Endothelial cell of umbilical vein (primary cell): Measurements from ENCODE around the gene ABAT. TPM values are rescaled to one million over a fixed set of nuclear protein-coding genes. Genes with fewer than 3 reads are reported as not detected.

Source experiments
- BruUV-seq: library from RNA; stranded (reverse); fragments of 400-500 nt; replicated peaks from 2 replicates; lab custom pipeline; 2021; lab: Mats Ljungman, UMichigan
- CTCF ChIA-PET: fragments of 300-600, 350-600 bp; sonication (Branson Sonifier 250); formaldehyde crosslinking; loops from one replicate; lab custom pipeline; 2021; ENCODE audit warnings: antibody characterized with exemption, inconsistent platforms; lab: Charles Lee
- POLR2A ChIA-PET: fragments of 300-600, 350-600 bp; sonication (Branson Sonifier 250); formaldehyde crosslinking; loops from one replicate; lab custom pipeline; 2021; ENCODE audit warnings: antibody characterized with exemption, inconsistent platforms; lab: Charles Lee
- DNase-seq: peaks from one replicate; pipeline ENCODE4 v3.0.0-alpha.2; 2011; ENCODE audit warnings: low read depth, low spot score
- FAIRE-seq: peaks from 2 replicates; lab custom pipeline; 2011; peaks lifted over from hg19 to GRCh38; lab: Jason Lieb, UNC
- H2AFZ ChIP-seq: 2 replicates; pipeline ENCODE4 v1.6.0; 2012; ENCODE audit warnings: low read depth, low read length, control low read depth, inconsistent platforms
- H3K27ac ChIP-seq: 2 replicates; pipeline ENCODE4 v1.5.1; 2011; ENCODE audit warnings: low read depth, mild to moderate bottlenecking, control low read depth, low read length, moderate library complexity; ENCODE audit not compliant: insufficient read depth
- H3K27me3 ChIP-seq, 2 experiments: 2 replicates each; pipeline versions ENCODE4 v1.6.0 to v1.6.1; 2011; ENCODE audit warnings: low read length in 2 of 2, mixed read lengths in 1 of 2; ENCODE audit not compliant: control insufficient read depth in 2 of 2, insufficient read depth in 2 of 2
- H3K36me3 ChIP-seq, 2 experiments: 2 replicates in 1 of 2; 3 replicates in 1 of 2; pipeline ENCODE4 v1.5.1; 2011; ENCODE audit warnings: low read length in 2 of 2, mild to moderate bottlenecking in 1 of 2, moderate library complexity in 1 of 2; ENCODE audit not compliant: control insufficient read depth in 2 of 2, insufficient read depth in 2 of 2; ENCODE audit errors: extremely low read depth in 1 of 2
- H3K4me1 ChIP-seq: 3 replicates; pipeline ENCODE4 v1.5.1; 2011; ENCODE audit warnings: mild to moderate bottlenecking, low read length; ENCODE audit not compliant: control insufficient read depth, insufficient read depth; ENCODE audit errors: extremely low read depth
- H3K4me2 ChIP-seq: 2 replicates; pipeline ENCODE4 v1.6.1; 2011; ENCODE audit warnings: low read length, control low read depth, mixed read lengths; ENCODE audit not compliant: insufficient read depth
- H3K4me3 ChIP-seq, 3 experiments: fragments of 200-600 bp in 1 of 3; sonication (generic), shearing (Covaris generic) in 1 of 3; replicated peaks in 1 of 3; 2 replicates each; pipeline ENCODE4 v1.5.1; 2011 to 2016; ENCODE audit warnings: control low read depth in 3 of 3, low read length in 3 of 3, mild to moderate bottlenecking in 2 of 3, inconsistent platforms in 1 of 3, low read depth in 1 of 3, moderate library complexity in 1 of 3; ENCODE audit not compliant: insufficient read depth in 1 of 3
- H3K79me2 ChIP-seq: 2 replicates; pipeline ENCODE4 v1.6.0; 2012; ENCODE audit warnings: low read length, inconsistent platforms; ENCODE audit not compliant: control insufficient read depth, insufficient read depth
- H3K9ac ChIP-seq: replicated peaks from 2 replicates; pipeline ENCODE3; 2011; ENCODE audit warnings: low read length, control low read depth; ENCODE audit not compliant: insufficient read depth; ENCODE audit errors: extremely low read depth
- H3K9me1 ChIP-seq: replicated peaks from 3 replicates; pipeline ENCODE4 v1.6.0; 2011; ENCODE audit warnings: mild to moderate bottlenecking, low read length; ENCODE audit not compliant: control insufficient read depth, insufficient read depth; ENCODE audit errors: extremely low read depth
- H3K9me3 ChIP-seq: replicated peaks from 2 replicates; pipeline ENCODE4 v1.5.1; 2012; ENCODE audit warnings: low read length, inconsistent platforms; ENCODE audit not compliant: control insufficient read depth, insufficient read depth
- H4K20me1 ChIP-seq: replicated peaks from 2 replicates; pipeline ENCODE3; 2011; ENCODE audit warnings: mild to moderate bottlenecking, low read length; ENCODE audit not compliant: control insufficient read depth, insufficient read depth; ENCODE audit errors: extremely low read depth
- CTCF ChIP-seq, 2 donors: IDR thresholded peaks; 1 replicate in 1 of 2; 2 replicates in 1 of 2; pipeline ENCODE4 v1.5.1; 2011; ENCODE audit warnings: low read length in 2 of 2, mild to moderate bottlenecking in 2 of 2, moderate library complexity in 2 of 2, control low read depth in 1 of 2, inconsistent platforms in 1 of 2, low read depth in 1 of 2; ENCODE audit not compliant: insufficient read depth in 1 of 2; ENCODE audit errors: extremely low read depth in 1 of 2
- EZH2 ChIP-seq: IDR thresholded peaks from 2 replicates; pipeline ENCODE4 v1.6.1; 2012; ENCODE audit warnings: borderline replicate concordance, low read depth, mild to moderate bottlenecking, moderate library complexity, low read length, inconsistent platforms; ENCODE audit not compliant: severe bottlenecking
- FOS ChIP-seq: IDR thresholded peaks from 2 replicates; pipeline ENCODE4 v1.6.1; 2011; ENCODE audit warnings: mild to moderate bottlenecking, low read length, moderate library complexity, borderline replicate concordance; ENCODE audit not compliant: insufficient read depth
- GATA2 ChIP-seq: IDR thresholded peaks from 2 replicates; pipeline ENCODE4 v1.7.0; 2011; ENCODE audit warnings: low read depth, mild to moderate bottlenecking, moderate library complexity, mixed read lengths, low read length; ENCODE audit not compliant: insufficient read length, insufficient read depth
- JUN ChIP-seq: IDR thresholded peaks from 2 replicates; pipeline ENCODE4 v1.6.1; 2011; ENCODE audit warnings: borderline replicate concordance, low read depth; ENCODE audit not compliant: insufficient read length, insufficient read depth
- MYC ChIP-seq: IDR thresholded peaks from one replicate; pipeline ENCODE4 v1.6.1; 2011; ENCODE audit warnings: mild to moderate bottlenecking, low read depth, low read length
- POLR2A ChIP-seq: IDR thresholded peaks from 2 replicates; pipeline ENCODE4 v1.6.1; 2012; ENCODE audit warnings: low read depth, mild to moderate bottlenecking, control low read depth, low read length
- POLR2AphosphoS5 ChIP-seq: IDR thresholded peaks from 2 replicates; pipeline ENCODE4 v1.6.1; 2012; ENCODE audit warnings: low read depth, mild to moderate bottlenecking, control low read depth, low read length, moderate library complexity; ENCODE audit not compliant: insufficient read depth
- dilution Hi-C: fragments of 300-500 bp; cut with MboI; formaldehyde crosslinking; loops from one replicate; pipeline ENCODE4 v1.15.0; 2019; ENCODE audit warnings: low sequenced_read_pairs; ENCODE audit not compliant: extremely low pct_ligation_motif_present
- intact Hi-C: fragments of 100-400 bp; cut with micrococcal nuclease; formaldehyde crosslinking; loops from one replicate; pipeline ENCODE4 v1.10.0; 2022
- polyA plus RNA-seq, 4 experiments: library from polyadenylated mRNA; depleted of rRNA in 3 of 4; stranded (reverse) in 3 of 4; unstranded in 1 of 4; fragments of >200 nt; gene quantifications; 2 replicates each; pipeline versions ENCODE4 v1.2.1 to v1.2.3, GENCODE V29; 2011 to 2012; ENCODE audit warnings: missing spikeins in 1 of 4
- total RNA-seq: library from RNA; stranded (reverse); gene quantifications from 2 replicates; pipeline ENCODE4 v1.2.3, GENCODE V29; 2021
- TF ChIP-seq, protein P1 (sequence below): IDR thresholded peaks from 2 replicates; pipeline ENCODE4 v1.6.1; 2011; ENCODE audit not compliant: insufficient read depth, insufficient read length

Gene ABAT
- total and polyA plus RNA-seq, 2 donors (not counting 3 experiments of a cell fraction or from before 2014, with no cell fraction given) = 1.3 to 1.4 TPM

DNA sequence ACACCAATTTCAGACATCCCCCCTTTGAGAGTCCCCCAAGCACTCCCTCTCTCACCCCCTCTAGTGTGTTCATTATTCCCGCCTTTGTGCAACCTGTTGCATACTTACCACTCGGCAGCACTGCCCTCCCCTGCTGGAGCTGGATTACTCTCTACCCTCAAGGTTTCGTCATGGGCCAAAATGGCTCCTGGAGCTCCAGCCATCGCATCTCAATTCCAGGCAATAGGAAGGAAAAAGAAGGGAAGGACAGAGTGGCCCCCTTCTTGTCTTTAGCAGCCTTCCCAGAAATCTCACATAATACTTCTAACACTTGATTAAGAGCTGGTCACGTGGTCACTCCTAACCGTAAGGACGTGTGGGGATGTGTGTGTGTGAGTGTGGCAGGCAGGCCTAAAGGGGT lies 102.8 kb downstream of the ABAT start:
- no TSS peak for BruUV-seq
- POLR2A ChIA-PET = no interaction called here

DNA sequence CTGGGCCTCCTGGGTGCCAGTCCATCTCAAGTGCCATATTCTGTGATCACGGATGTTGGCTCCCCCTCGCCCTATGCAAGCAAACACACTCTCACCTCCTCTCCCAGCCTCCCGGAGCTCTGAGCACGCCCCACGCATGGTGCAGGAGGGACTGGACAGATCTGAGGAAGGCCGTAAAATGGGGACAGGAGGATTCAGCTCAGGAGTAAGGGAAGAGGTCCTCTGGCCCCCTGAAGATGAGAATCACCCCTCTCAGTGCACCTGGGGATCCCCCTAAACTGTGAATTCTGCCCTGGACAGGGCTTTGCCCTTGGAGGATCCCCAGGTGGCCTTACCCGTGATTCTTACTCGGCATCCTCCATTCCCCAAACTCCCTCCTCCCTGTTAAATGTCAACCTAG lies 107.4 kb downstream of the ABAT start:
- no TSS peak for BruUV-seq
- H3K9me3 ChIP-seq = no peaks in the 10 kb centered on the region
- ChIA-PET CTCF (no interaction called here), POLR2A (no interaction called here)
- no peak for TF ChIP-seq FOS
- TF ChIP-seq, protein P1, sequence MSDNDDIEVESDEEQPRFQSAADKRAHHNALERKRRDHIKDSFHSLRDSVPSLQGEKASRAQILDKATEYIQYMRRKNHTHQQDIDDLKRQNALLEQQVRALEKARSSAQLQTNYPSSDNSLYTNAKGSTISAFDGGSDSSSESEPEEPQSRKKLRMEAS = no peak
- no peak for TF ChIP-seq GATA2
- TF ChIP-seq MYC = no peak
- no peak for TF ChIP-seq EZH2
- TF ChIP-seq POLR2A = no peak
- no peak for TF ChIP-seq POLR2AphosphoS5
- TF ChIP-seq JUN = no peak
- TF ChIP-seq CTCF (IDR thresholded peaks at IDR 0.05; ENCODE audit: extremely low read depth in 1 of 2, insufficient read depth in 1 of 2, low read depth in 1 of 2, low read length in 2 of 2) = no peak
- intact Hi-C loops = no loop called here
- no peak overlapping the region for H3K9ac ChIP-seq
- dilution Hi-C loops = no loop called here
- no peaks in the 10 kb centered on the region for H3K36me3 ChIP-seq
- no peak overlapping the region for H3K4me3 ChIP-seq
- FAIRE-seq = no peak
- H3K27ac ChIP-seq = no peak overlapping the region
- no peak overlapping the region for H3K4me2 ChIP-seq
- no peaks in the 10 kb centered on the region for H4K20me1 ChIP-seq
- H3K9me1 ChIP-seq = no peaks in the 10 kb centered on the region
- DNase-seq = no peak
- H3K27me3 ChIP-seq = peaks cover 2 to 4% of the 10 kb centered on the region in 2 experiments
- H2AFZ ChIP-seq = no peak overlapping the region
- H3K4me1 ChIP-seq = no peaks in the 10 kb centered on the region
- no peaks in the 10 kb centered on the region for H3K79me2 ChIP-seq

More for the DNA sequence above, 102.8 kb downstream of the ABAT start:
- TF ChIP-seq JUN = no peak
- no peak for TF ChIP-seq POLR2AphosphoS5
- no peak for TF ChIP-seq FOS
- TF ChIP-seq MYC = no peak
- TF ChIP-seq EZH2 = no peak
- no peak for TF ChIP-seq POLR2A
- dilution Hi-C loops (no loop called here), intact Hi-C loops (no loop called here)
- Histone ChIP-seq H3K36me3 (no peaks in the 10 kb centered on the region), H4K20me1 (no peaks in the 10 kb centered on the region), H3K4me1 (no peaks in the 10 kb centered on the region), H3K9ac (no peak overlapping the region), H3K27me3 (no peaks in the 10 kb centered on the region), H3K79me2 (no peaks in the 10 kb centered on the region), H3K27ac (no peak overlapping the region), H2AFZ (no peak overlapping the region), H3K9me3 (no peaks in the 10 kb centered on the region), H3K4me3 (no peak overlapping the region), H3K4me2 (no peak overlapping the region), H3K9me1 (no peaks in the 10 kb centered on the region)
- no peak for FAIRE-seq
- DNase-seq = no peak
- CTCF ChIA-PET = no interaction called here
